Measurements from ENCODE around the gene HELQ. TPM values are rescaled to one million over a fixed set of nuclear protein-coding genes. Genes with fewer than 3 reads are reported as not detected.

Gene HELQ
- total RNA-seq, 1 donor = 16.8 TPM

- peak overlapping the region; percentile 91 for H3K4me3 ChIP-seq (ENCODE audit: low read depth, low read length)
- no peak for DNase-seq (ENCODE audit: low read depth)
- no peak for TF ChIP-seq CTCF (IDR thresholded peaks at IDR 0.05; ENCODE audit: insufficient read depth, low read depth, low read length)
Measured at GRCh38 chr4:83456184-83456501, 520 bp upstream of the HELQ start.

GRCh38 chr4:83454686-83455085 is 937 bp downstream of the HELQ start:
- no peak for TF ChIP-seq CTCF (IDR thresholded peaks at IDR 0.05; ENCODE audit: insufficient read depth, low read depth, low read length)
- peak; percentile 35 for DNase-seq (ENCODE audit: low read depth)

GRCh38 chr4:83449009-83449408 is 6.6 kb downstream of the HELQ start:
- H3K4me3 ChIP-seq (ENCODE audit: low read depth, low read length) = no peak overlapping the region
- DNase-seq (ENCODE audit: low read depth) = no peak
- TF ChIP-seq CTCF (IDR thresholded peaks at IDR 0.05; ENCODE audit: insufficient read depth, low read depth, low read length) = no peak

More at GRCh38 chr4:83454686-83455085, 937 bp downstream of the HELQ start:
- peak overlapping the region; percentile 91 for H3K4me3 ChIP-seq (ENCODE audit: low read depth, low read length)

- no peak for TF ChIP-seq CTCF (IDR thresholded peaks at IDR 0.05; ENCODE audit: insufficient read depth, low read depth, low read length)
- DNase-seq (ENCODE audit: low read depth) = no peak
- no peak overlapping the region for H3K4me3 ChIP-seq (ENCODE audit: low read depth, low read length)
Measured at GRCh38 chr4:83440899-83441298, 14.7 kb downstream of the HELQ start.

GRCh38 chr4:83440148-83440814 is 15.3 kb downstream of the HELQ start:
- no peak for DNase-seq (ENCODE audit: low read depth)
- no peak overlapping the region for H3K4me3 ChIP-seq (ENCODE audit: low read depth, low read length)
- no peak for TF ChIP-seq CTCF (IDR thresholded peaks at IDR 0.05; ENCODE audit: insufficient read depth, low read depth, low read length)

GRCh38 chr4:83438719-83439118 is 16.9 kb downstream of the HELQ start:
- no peak for DNase-seq (ENCODE audit: low read depth)
- TF ChIP-seq CTCF (IDR thresholded peaks at IDR 0.05; ENCODE audit: insufficient read depth, low read depth, low read length) = no peak
- H3K4me3 ChIP-seq (ENCODE audit: low read depth, low read length) = no peak overlapping the region

GRCh38 chr4:83436680-83437079 is 18.9 kb downstream of the HELQ start:
- no peak for DNase-seq (ENCODE audit: low read depth)
- no peak for TF ChIP-seq CTCF (IDR thresholded peaks at IDR 0.05; ENCODE audit: insufficient read depth, low read depth, low read length)
- H3K4me3 ChIP-seq (ENCODE audit: low read depth, low read length) = no peak overlapping the region
